Measurements from ENCODE around the gene SCYL2. TPM values are rescaled to one million over a fixed set of nuclear protein-coding genes. Genes with fewer than 3 reads are reported as not detected.

SCYL2 gene
- total and polyA plus RNA-seq, 2 of the 13 experiments (the other 11 are each of a cell fraction or from before 2014, with no cell fraction given), result 11.4 to 28.8 TPM

DNA sequence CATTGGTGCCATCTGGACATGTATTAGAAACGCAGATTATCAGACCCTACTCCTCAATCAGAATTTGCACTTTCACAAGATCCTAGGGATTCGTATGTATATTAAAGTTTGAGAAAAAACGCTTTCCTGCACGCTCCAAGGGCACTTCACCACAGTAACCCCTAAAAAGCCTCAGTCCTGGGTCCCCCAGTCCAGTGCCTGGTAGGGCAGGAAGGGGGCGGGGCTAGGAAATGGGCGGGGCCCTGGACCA is 467 bp upstream of the SCYL2 start (continued):
- TF ChIP-seq ZUFSP (CRISPR knock-in tag; IDR thresholded peaks at IDR 0.05; ENCODE audit: borderline replicate concordance) (no peak), ZBTB38 (CRISPR knock-in tag; IDR thresholded peaks at IDR 0.05) (no peak), YEATS4 (CRISPR knock-in tag; IDR thresholded peaks at IDR 0.05; ENCODE audit: borderline replicate concordance) (peak; percentile 7; the same call in 1 of the 2 replicates), GATAD2A (CRISPR knock-in tag; IDR thresholded peaks at IDR 0.05) (peak; percentile 6; the same call in 1 of the 2 replicates), KAT8 (CRISPR knock-in tag; IDR thresholded peaks at IDR 0.05) (peak; percentile 3; the same call in 1 of the 2 replicates), KDM3A (CRISPR knock-in tag; IDR thresholded peaks at IDR 0.05; ENCODE audit: low read depth) (no peak)
- TF ChIP-seq, protein P1, sequence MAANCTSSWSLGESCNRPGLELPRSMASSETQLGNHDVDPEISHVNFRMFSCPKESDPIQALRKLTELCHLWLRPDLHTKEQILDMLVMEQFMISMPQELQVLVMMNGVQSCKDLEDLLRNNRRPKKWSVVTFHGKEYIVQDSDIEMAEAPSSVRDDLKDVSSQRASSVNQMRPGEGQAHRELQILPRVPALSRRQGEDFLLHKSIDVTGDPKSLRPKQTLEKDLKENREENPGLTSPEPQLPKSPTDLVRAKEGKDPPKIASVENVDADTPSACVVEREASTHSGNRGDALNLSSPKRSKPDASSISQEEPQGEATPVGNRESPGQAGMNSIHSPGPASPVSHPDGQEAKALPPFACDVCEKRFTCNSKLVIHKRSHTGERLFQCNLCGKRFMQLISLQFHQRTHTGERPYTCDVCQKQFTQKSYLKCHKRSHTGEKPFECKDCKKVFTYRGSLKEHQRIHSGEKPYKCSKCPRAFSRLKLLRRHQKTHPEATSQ (CRISPR knock-in tag; IDR thresholded peaks at IDR 0.05; ENCODE audit: borderline replicate concordance), result 0 out of 2 replicates have a peak, but pooled peaks have one; percentile 2

- POLR2A ChIA-PET, result interaction anchor here (1.0 to 2.0 kb wide), 6 partner anchors 12 to 67 kb away, joined by 4 to 16 read pairs (median 6); partner anchors contain the start of gene ACTR6
- Histone ChIP-seq H3K4me3 (replicated peaks in 1 of 3; ENCODE audit: insufficient read depth in 1 of 3, low read depth in 2 of 3, low read length in 3 of 3) (peak overlapping the region; percentile 91 to 93 (median 92)), H3K79me2 (ENCODE audit: insufficient read depth, low read length) (peaks cover 52% of the 10 kb centered on the region), H3K4me1 (ENCODE audit: insufficient read depth, low read length) (peaks cover 41% of the 10 kb centered on the region), H3K9ac (ENCODE audit: insufficient read depth, low read depth, low read length) (peak overlapping the region; percentile 96), H4K20me1 (ENCODE audit: insufficient read depth, low read length) (peaks cover 10% of the 10 kb centered on the region; the same call in 1 of the 2 replicates), H3K4me2 (ENCODE audit: low read depth, low read length) (peak overlapping the region; percentile 91), H3K9me3 (ENCODE audit: low read length) (no peaks in the 10 kb centered on the region), H3K36me3 (replicated peaks in 1 of 2; ENCODE audit: control insufficient read depth in 1 of 2, insufficient read depth in 2 of 2, low read length in 2 of 2) (no peaks in the 10 kb centered on the region), H3K27ac (ENCODE audit: extremely low read length, insufficient read depth, low read length) (peak overlapping the region; percentile 91), H3K27me3 (ENCODE audit: control insufficient read depth in 1 of 2, insufficient read depth in 2 of 2, low read length in 2 of 2) (no peaks in the 10 kb centered on the region; a peak in 1 of 5 replicates), H2AFZ (ENCODE audit: low read length) (no peak overlapping the region)
- FAIRE-seq, result no peak
- under 1% methylated on average over 16 of the region's 33 CpGs for WGBS (ENCODE audit: low lambda C conversion rate)
- DNase-seq (ENCODE audit: low spot score), result peak; percentile 12
- peak; percentile 57 for ATAC-seq
- in situ Hi-C loops (cut with HindIII; ENCODE audit: extremely low pct_ligation_motif_present, low pct_unique_long_range_greater_than_20kb), result no loop called here
- intact Hi-C loops (cut with micrococcal nuclease; ENCODE audit: unreplicated experiment), result loop anchor here (5.0 kb wide), 2 partner anchors 65 to 125 kb away; partner anchors contain the start of genes ACTR6 and BLTP3B
- CTCF ChIA-PET (ENCODE audit: low intra/inter-chr PET ratio, low total read pairs), result no interaction called here
- BruUV-seq (replicated peaks), result no TSS peak
- TF ChIP-seq AGO2 (optimal IDR thresholded peaks at IDR 0.05; ENCODE audit: low read depth, low read length) (peak; percentile 60), ZNF891 (CRISPR knock-in tag; IDR thresholded peaks at IDR 0.05) (no peak), ZNF547 (CRISPR knock-in tag; IDR thresholded peaks at IDR 0.05) (peak; percentile 48; the same call in 1 of the 2 replicates), ZBTB20 (CRISPR knock-in tag; IDR thresholded peaks at IDR 0.05; ENCODE audit: borderline replicate concordance, low read depth) (no peak), HIVEP1 (CRISPR knock-in tag; IDR thresholded peaks at IDR 0.05) (no peak)
Observed at GRCh38 chr12:100267603-100268281, 765 bp downstream of the SCYL2 start.

Measured in HepG2 (cell line).